ENCODE data around the gene C10orf90. TPM values are rescaled to one million over a fixed set of nuclear protein-coding genes. Genes with fewer than 3 reads are reported as not detected.

The C10orf90 gene
- total RNA-seq, 1 experiment from 2014 or later = not detected

DNA sequence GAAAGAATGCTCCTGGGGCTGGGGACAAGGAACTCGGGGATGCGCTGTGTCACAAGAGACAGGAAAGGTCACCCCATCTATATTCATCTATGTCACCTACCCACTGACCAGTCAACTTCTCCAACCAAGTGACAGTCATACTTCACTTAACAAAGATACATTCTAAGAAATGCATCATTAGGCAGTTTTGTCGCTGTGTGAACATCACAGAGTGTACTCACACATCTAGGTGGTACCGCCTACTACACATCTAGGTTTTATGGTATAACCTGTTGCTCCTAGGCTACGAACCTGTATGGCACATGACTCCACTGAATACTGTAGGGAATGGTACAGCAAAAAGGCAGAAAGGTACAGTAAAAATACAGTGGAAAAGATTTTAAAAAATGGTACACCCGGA lies 278.4 kb downstream of the C10orf90 start:
- WGBS (ENCODE audit: extremely low coverage, insufficient read length, low lambda C conversion rate) = no CpG with 5 or more reads among the region's 6 CpGs
- no peak overlapping the region for H4K91ac ChIP-seq (ENCODE audit: insufficient read length, low read depth, low read length)
- H2AFZ ChIP-seq (ENCODE audit: low read length) = no peak overlapping the region
- H3K79me1 ChIP-seq (ENCODE audit: insufficient read depth, low read depth, low read length, poor library complexity, severe bottlenecking) = no peaks in the 10 kb centered on the region
- Mint-ChIP-seq H3K27me3 (ENCODE audit: low read depth) (peaks cover 41% of the 10 kb centered on the region), H3K4me1 (peaks cover 5 to 9% of the 10 kb centered on the region in 2 experiments; a peak in 3 of 4 replicates), H3K4me3 (no peak overlapping the region), H3K27ac (no peak overlapping the region), H3K36me3 (ENCODE audit: insufficient read depth in 1 of 3, low read depth in 3 of 3) (peaks cover 0 to 4% (median 2%) of the 10 kb centered on the region in 3 experiments; a peak in 1 of 7 replicates), H3K9me3 (0 out of 5 replicates have a peak, but pooled peaks cover 0 to 3% of the 10 kb centered on the region in 2 experiments)
- H4K20me1 ChIP-seq (ENCODE audit: control insufficient read depth, insufficient read depth, insufficient read length) = no peaks in the 10 kb centered on the region
- no peak overlapping the region for H3K9ac ChIP-seq (ENCODE audit: extremely low read depth, insufficient read length, low read length)
- H4K8ac ChIP-seq (replicated peaks; ENCODE audit: insufficient read length, low read depth, low read length) = no peak overlapping the region
- H3K79me2 ChIP-seq (ENCODE audit: insufficient read depth, low read length) = no peaks in the 10 kb centered on the region
- H3K23ac ChIP-seq (ENCODE audit: insufficient read length, low read depth, low read length) = no peak overlapping the region
- no peaks in the 10 kb centered on the region for H3K4me1 ChIP-seq (ENCODE audit: insufficient read depth, low read length)
- no peak overlapping the region for H2BK5ac ChIP-seq (ENCODE audit: insufficient read length, low read length)
- H3K14ac ChIP-seq (ENCODE audit: insufficient read depth, low read length) = no peak overlapping the region
- DNase-seq = no peak
- no peak overlapping the region for H4K5ac ChIP-seq (ENCODE audit: insufficient read length, low read depth, low read length)
- no peak overlapping the region for H3K18ac ChIP-seq (ENCODE audit: insufficient read length, low read depth, low read length)
- no peaks in the 10 kb centered on the region for H3K9me3 ChIP-seq (ENCODE audit: control insufficient read depth, low read depth, low read length)
- peaks cover 11% of the 10 kb centered on the region; the same call in 1 of the 2 replicates for H3K27me3 ChIP-seq (ENCODE audit: insufficient read depth, low read length)
- no peak overlapping the region for H3K4me2 ChIP-seq (ENCODE audit: insufficient read depth, insufficient read length, low read length)
- H2BK15ac ChIP-seq (ENCODE audit: low read depth, low read length) = no peak overlapping the region
- no peak overlapping the region for H3K4ac ChIP-seq (ENCODE audit: low read depth, low read length)
- TF ChIP-seq, protein P1, sequence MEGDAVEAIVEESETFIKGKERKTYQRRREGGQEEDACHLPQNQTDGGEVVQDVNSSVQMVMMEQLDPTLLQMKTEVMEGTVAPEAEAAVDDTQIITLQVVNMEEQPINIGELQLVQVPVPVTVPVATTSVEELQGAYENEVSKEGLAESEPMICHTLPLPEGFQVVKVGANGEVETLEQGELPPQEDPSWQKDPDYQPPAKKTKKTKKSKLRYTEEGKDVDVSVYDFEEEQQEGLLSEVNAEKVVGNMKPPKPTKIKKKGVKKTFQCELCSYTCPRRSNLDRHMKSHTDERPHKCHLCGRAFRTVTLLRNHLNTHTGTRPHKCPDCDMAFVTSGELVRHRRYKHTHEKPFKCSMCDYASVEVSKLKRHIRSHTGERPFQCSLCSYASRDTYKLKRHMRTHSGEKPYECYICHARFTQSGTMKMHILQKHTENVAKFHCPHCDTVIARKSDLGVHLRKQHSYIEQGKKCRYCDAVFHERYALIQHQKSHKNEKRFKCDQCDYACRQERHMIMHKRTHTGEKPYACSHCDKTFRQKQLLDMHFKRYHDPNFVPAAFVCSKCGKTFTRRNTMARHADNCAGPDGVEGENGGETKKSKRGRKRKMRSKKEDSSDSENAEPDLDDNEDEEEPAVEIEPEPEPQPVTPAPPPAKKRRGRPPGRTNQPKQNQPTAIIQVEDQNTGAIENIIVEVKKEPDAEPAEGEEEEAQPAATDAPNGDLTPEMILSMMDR (conservative IDR thresholded peaks at IDR 0.05) = no peak
- no peak overlapping the region for H2BK20ac ChIP-seq (ENCODE audit: low read depth, low read length, poor library complexity, severe bottlenecking)
- no peak overlapping the region for H2BK12ac ChIP-seq (ENCODE audit: insufficient read length, low read depth, low read length)
- H3K27ac ChIP-seq (ENCODE audit: insufficient read length, low read depth, low read length) = no peak overlapping the region
- no peak overlapping the region for H2BK120ac ChIP-seq (ENCODE audit: low read depth, low read length, poor library complexity, severe bottlenecking)
- H2AK5ac ChIP-seq (ENCODE audit: insufficient read length, low read length) = no peak overlapping the region
- no peak overlapping the region for H3K56ac ChIP-seq (ENCODE audit: insufficient read length, low read depth, low read length)
- H3K23me2 ChIP-seq (ENCODE audit: insufficient read length, low read depth, low read length, poor library complexity, severe bottlenecking) = peaks cover 14% of the 10 kb centered on the region
- H3T11ph ChIP-seq (ENCODE audit: low read length) = no peak overlapping the region

Data from H9 (cell line).